NCI-H526 treated with DMSO at 0.1 percent for 48 hours (cell line): ENCODE results near the gene NEDD9.

Experiments used
- DNase-seq: peaks from one replicate; lab custom pipeline; 2025; lab: John Stamatoyannopoulos, UW

Gene NEDD9

GRCh38 chr6:11177271-11177670 is 55.2 kb downstream of the NEDD9 start:
- no peak for DNase-seq

GRCh38 chr6:11174242-11174611 is 58.2 kb downstream of the NEDD9 start:
- DNase-seq, result no peak

GRCh38 chr6:11172501-11173327 is 59.8 kb downstream of the NEDD9 start:
- DNase-seq, result peak; percentile 28

GRCh38 chr6:11171952-11172351 is 60.5 kb downstream of the NEDD9 start:
- no peak for DNase-seq

- DNase-seq, result no peak
Measured at GRCh38 chr6:11168091-11168635, 64.3 kb downstream of the NEDD9 start.

- DNase-seq, result no peak
Measured at GRCh38 chr6:11166948-11167347, 65.5 kb downstream of the NEDD9 start.

GRCh38 chr6:11164717-11165646 is 67.5 kb downstream of the NEDD9 start:
- no peak for DNase-seq

GRCh38 chr6:11163932-11164331 is 68.5 kb downstream of the NEDD9 start:
- no peak for DNase-seq

- DNase-seq, result no peak
Measured at GRCh38 chr6:11162262-11162661, 70.2 kb downstream of the NEDD9 start.

GRCh38 chr6:11161031-11161956 is 71.2 kb downstream of the NEDD9 start:
- no peak for DNase-seq

- DNase-seq, result no peak
Measured at GRCh38 chr6:11160199-11160598, 72.3 kb downstream of the NEDD9 start.

GRCh38 chr6:11155589-11155988 is 76.9 kb downstream of the NEDD9 start:
- no peak for DNase-seq

- no peak for DNase-seq
Measured at GRCh38 chr6:11153447-11153846, 79.0 kb downstream of the NEDD9 start.

GRCh38 chr6:11152581-11152980 is 79.9 kb downstream of the NEDD9 start:
- no peak for DNase-seq

- DNase-seq, result no peak
Measured at GRCh38 chr6:11151488-11151887, 81.0 kb downstream of the NEDD9 start.

- no peak for DNase-seq
Measured at GRCh38 chr6:11149551-11149950, 82.9 kb downstream of the NEDD9 start.

GRCh38 chr6:11146117-11146826 is 86.2 kb downstream of the NEDD9 start:
- no peak for DNase-seq

GRCh38 chr6:11144393-11144851 is 88.0 kb downstream of the NEDD9 start:
- peak; percentile 15 for DNase-seq

GRCh38 chr6:11143394-11144371 is 88.8 kb downstream of the NEDD9 start:
- DNase-seq, result no peak
